SH-SY5Y (cell line): Measurements from ENCODE around the gene FAM135A.

Source experiments
- GATA2 ChIP-seq: IDR thresholded peaks from 2 replicates; pipeline ENCODE4 v1.6.1; 2011; ENCODE audit warnings: mild to moderate bottlenecking, low read depth, low read length
- GATA3 ChIP-seq: IDR thresholded peaks from 2 replicates; pipeline ENCODE4 v1.6.1; 2011; ENCODE audit warnings: low read depth, mild to moderate bottlenecking, low read length, moderate library complexity

DNA sequence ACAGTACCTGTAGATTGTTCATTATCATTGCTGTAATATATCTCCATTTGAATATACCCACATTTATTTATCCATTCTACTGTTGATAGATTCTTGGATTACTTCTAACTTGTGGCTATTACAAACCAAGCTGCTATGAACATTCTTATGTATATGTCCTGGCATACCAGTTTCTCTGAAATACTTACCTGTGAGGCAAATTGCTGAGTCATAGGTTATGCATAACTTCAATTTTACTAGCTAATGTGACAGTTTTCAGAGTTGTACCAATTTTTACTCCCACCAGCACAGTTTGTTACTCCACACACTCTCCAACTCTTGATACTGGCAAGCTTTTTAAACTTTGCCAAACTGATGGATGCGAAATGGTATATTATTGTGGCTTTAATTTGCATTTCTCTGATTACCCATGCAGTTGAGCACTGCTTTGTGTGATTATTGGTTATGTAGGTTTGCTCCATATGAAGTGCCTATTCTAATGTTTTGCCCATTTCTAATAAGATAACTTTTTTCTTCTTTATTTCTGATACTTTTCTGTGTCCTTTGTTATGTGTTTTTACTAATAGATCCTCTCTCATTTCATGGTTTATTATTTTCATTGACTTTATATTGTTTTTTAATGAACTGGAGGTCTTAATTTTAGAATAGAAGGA, 90.6 kb downstream of the FAM135A start:
- no peak for TF ChIP-seq GATA2
- TF ChIP-seq GATA3, result no peak
